ENCODE data around the gene AFTPH.

GRCh38 chr2:64608867-64609226 is 84.7 kb downstream of the AFTPH start:
- TF ChIP-seq CTCF (IDR thresholded peaks at IDR 0.05), result no peak
- TF ChIP-seq POLR2A (IDR thresholded peaks at IDR 0.05), result no peak
